Thyroid gland (tissue), 4 donors: Measurements from ENCODE around the gene BCL2.

Experiments used
- CTCF ChIP-seq, 6 experiments: fragments of 200-600 bp in 3 of 6; fragments of 450-650 bp in 3 of 6; sonication (generic) in 3 of 6; IDR thresholded peaks; one replicate each; pipeline ENCODE4 v1.5.1; 2016 to 2019; ENCODE audit warnings: antibody characterized with exemption in 6 of 6, mild to moderate bottlenecking in 2 of 6, inconsistent platforms in 1 of 6, moderate library complexity in 1 of 6
- POLR2A ChIP-seq, 2 donors: fragments of 450-650 bp; IDR thresholded peaks; one replicate each; pipeline ENCODE4 v1.6.1; 2017; ENCODE audit warnings: antibody characterized with exemption in 2 of 2, mild to moderate bottlenecking in 2 of 2, moderate library complexity in 1 of 2

- TF ChIP-seq POLR2A (IDR thresholded peaks at IDR 0.05) (no peak), CTCF (IDR thresholded peaks at IDR 0.05) (no peak)
These were observed 5.3 kb downstream of the BCL2 start for GRCh38 chr18:63314062-63314790.
